PC-9 (cell line): ENCODE data around the gene RBM4B. TPM values are rescaled to one million over a fixed set of nuclear protein-coding genes. Genes with fewer than 3 reads are reported as not detected.

Experiments used
- BruUV-seq: library from RNA; stranded (reverse); fragments of 400-500 nt; replicated peaks from 2 replicates; lab custom pipeline; 2021; lab: Mats Ljungman, UMichigan
- CTCF ChIA-PET: fragments of 300-600 bp; sonication (Branson Sonifier 250); formaldehyde crosslinking; loops from one replicate; lab custom pipeline; 2022; ENCODE audit warnings: antibody characterized with exemption; lab: Charles Lee
- POLR2A ChIA-PET: fragments of 300-600 bp; sonication (Branson Sonifier 250); formaldehyde crosslinking; loops from one replicate; lab custom pipeline; 2022; ENCODE audit warnings: antibody characterized with exemption; ENCODE audit not compliant: unreplicated experiment; lab: Charles Lee
- DNase-seq, 2 experiments: peaks; one replicate each; pipeline versions ENCODE4 v3.0.0 to v3.0.0-alpha.2; 2015 to 2022; ENCODE audit warnings: mixed read lengths in 1 of 2
- H2AFZ ChIP-seq: fragments of 200-600 bp; sonication (generic); 2 replicates; pipeline ENCODE4 v1.8.1; 2017; ENCODE audit warnings: antibody characterized with exemption
- H3F3A ChIP-seq: fragments of 200-600 bp; sonication (generic); 2 replicates; pipeline ENCODE4 v1.8.1; 2017; ENCODE audit warnings: antibody characterized with exemption, mild to moderate bottlenecking, low read depth; ENCODE audit not compliant: insufficient read depth
- H3K27ac ChIP-seq: fragments of 200-600 bp; sonication (generic); 2 replicates; pipeline ENCODE4 v1.6.1; 2016; ENCODE audit warnings: mixed run types
- H3K27me3 ChIP-seq: fragments of 200-600 bp; sonication (generic); 2 replicates; pipeline ENCODE4 v1.6.1; 2016; ENCODE audit warnings: low read depth, mixed run types; ENCODE audit not compliant: insufficient read depth
- H3K36me3 ChIP-seq: fragments of 200-600 bp; sonication (generic); 2 replicates; pipeline ENCODE4 v1.6.1; 2016; ENCODE audit warnings: low read depth, mixed run types
- H3K4me1 ChIP-seq: fragments of 200-600 bp; sonication (generic); replicated peaks from 2 replicates; pipeline ENCODE4 v1.6.1; 2016; ENCODE audit warnings: mixed run types; ENCODE audit not compliant: insufficient read depth
- H3K4me2 ChIP-seq: fragments of 200-600 bp; sonication (generic); 2 replicates; pipeline ENCODE4 v1.6.1; 2017; ENCODE audit warnings: mixed run types
- H3K4me3 ChIP-seq: fragments of 200-600 bp; sonication (generic); 2 replicates; pipeline ENCODE4 v1.6.1; 2016; ENCODE audit warnings: mixed run types
- H3K79me2 ChIP-seq: fragments of 200-600 bp; sonication (generic); 2 replicates; pipeline ENCODE4 v1.6.1; 2017; ENCODE audit warnings: low read depth, mixed run types
- H3K9me2 ChIP-seq: fragments of 200-600 bp; sonication (generic); 2 replicates; pipeline ENCODE4 v1.8.1; 2017; ENCODE audit warnings: mild to moderate bottlenecking; ENCODE audit not compliant: insufficient read depth
- H3K9me3 ChIP-seq: fragments of 200-600 bp; sonication (generic); 2 replicates; pipeline ENCODE4 v1.8.1; 2016; ENCODE audit warnings: low read depth; ENCODE audit not compliant: insufficient read depth
- H4K20me1 ChIP-seq: fragments of 200-600 bp; sonication (generic); 2 replicates; pipeline ENCODE4 v1.8.1; 2017; ENCODE audit not compliant: insufficient read depth
- EZH2 ChIP-seq: fragments of 200-600 bp; sonication (generic); IDR thresholded peaks from 2 replicates; pipeline ENCODE4 v1.8.0; 2017; ENCODE audit warnings: antibody characterized with exemption, low read depth
- intact Hi-C: fragments of 100-400 bp; cut with micrococcal nuclease; formaldehyde crosslinking; loops from one replicate; pipeline ENCODE4 v1.10.0; 2022; ENCODE audit not compliant: unreplicated experiment
- total RNA-seq: library from RNA; stranded (reverse); gene quantifications from 2 replicates; pipeline ENCODE4 v1.2.3, GENCODE V29; 2021
- TF ChIP-seq, protein P1 (sequence below): fragments of 200-600 bp; sonication (generic); conservative IDR thresholded peaks from 2 replicates; pipeline ENCODE4 v1.6.1; 2017; ENCODE audit warnings: mixed run types, antibody characterized with exemption, mild to moderate bottlenecking, moderate library complexity

The RBM4B gene
- total RNA-seq, 1 experiment from 2014 or later, result 24.8 TPM

DNA sequence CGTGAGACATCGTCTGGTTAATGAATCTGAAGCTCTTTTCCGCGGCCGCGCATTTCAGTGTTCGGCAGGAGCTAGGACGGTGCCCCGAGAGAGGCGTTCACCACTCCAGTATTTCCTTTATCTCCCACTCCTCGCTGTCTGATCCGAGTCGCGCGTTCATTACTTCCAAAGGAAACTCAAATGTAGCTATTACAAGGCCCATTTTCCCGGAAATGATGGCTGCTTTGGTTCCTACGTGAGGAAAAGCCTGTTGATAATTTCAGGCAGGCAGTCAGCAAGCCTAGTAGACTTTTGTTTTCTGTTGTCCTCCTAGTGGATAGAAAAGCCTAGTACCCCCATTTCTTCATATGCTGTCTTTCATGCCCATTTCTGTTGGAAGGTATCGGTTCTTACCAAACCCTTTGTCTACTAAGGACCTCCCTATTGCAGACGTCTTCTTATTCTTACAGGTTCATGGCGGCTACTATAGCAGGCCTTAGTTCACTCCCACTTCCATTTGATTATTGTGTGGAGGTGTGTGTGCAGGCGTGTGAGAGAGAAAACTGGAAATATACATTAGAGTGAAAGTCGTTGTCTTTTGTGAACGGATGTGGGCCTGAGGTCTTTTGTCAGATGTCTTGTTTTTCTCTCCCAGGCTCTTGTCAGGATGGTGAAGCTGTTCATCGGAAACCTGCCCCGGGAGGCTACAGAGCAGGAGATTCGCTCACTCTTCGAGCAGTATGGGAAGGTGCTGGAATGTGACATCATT, 38.4 kb downstream of the RBM4B start:
- H3K9me2 ChIP-seq, result no peaks in the 10 kb centered on the region
- ChIA-PET POLR2A (interaction anchor here (0.6 to 2.1 kb wide), 3 partner anchors 23 to 113 kb away, joined by 4 to 18 read pairs (median 16); partner anchors contain the start of gene RBM14), CTCF (interaction anchor here (0.7 to 1.4 kb wide), 2 partner anchors 87 to 201 kb away, joined by 3 to 20 read pairs; partner anchors contain the start of gene MRPL11)
- H4K20me1 ChIP-seq, result peaks cover 56% of the 10 kb centered on the region
- no peak for TF ChIP-seq EZH2
- TF ChIP-seq, protein P1, sequence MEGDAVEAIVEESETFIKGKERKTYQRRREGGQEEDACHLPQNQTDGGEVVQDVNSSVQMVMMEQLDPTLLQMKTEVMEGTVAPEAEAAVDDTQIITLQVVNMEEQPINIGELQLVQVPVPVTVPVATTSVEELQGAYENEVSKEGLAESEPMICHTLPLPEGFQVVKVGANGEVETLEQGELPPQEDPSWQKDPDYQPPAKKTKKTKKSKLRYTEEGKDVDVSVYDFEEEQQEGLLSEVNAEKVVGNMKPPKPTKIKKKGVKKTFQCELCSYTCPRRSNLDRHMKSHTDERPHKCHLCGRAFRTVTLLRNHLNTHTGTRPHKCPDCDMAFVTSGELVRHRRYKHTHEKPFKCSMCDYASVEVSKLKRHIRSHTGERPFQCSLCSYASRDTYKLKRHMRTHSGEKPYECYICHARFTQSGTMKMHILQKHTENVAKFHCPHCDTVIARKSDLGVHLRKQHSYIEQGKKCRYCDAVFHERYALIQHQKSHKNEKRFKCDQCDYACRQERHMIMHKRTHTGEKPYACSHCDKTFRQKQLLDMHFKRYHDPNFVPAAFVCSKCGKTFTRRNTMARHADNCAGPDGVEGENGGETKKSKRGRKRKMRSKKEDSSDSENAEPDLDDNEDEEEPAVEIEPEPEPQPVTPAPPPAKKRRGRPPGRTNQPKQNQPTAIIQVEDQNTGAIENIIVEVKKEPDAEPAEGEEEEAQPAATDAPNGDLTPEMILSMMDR, result no peak
- peak overlapping the region; percentile 68 for H3K27ac ChIP-seq
- DNase-seq, result no peak
- peaks cover 43% of the 10 kb centered on the region for H3K36me3 ChIP-seq
- H2AFZ ChIP-seq, result peak overlapping the region; percentile 68
- peak overlapping the region; percentile 92 for H3K4me3 ChIP-seq
- peaks cover 38% of the 10 kb centered on the region for H3K4me1 ChIP-seq
- H3K79me2 ChIP-seq, result peaks cover 96% of the 10 kb centered on the region
- H3K4me2 ChIP-seq, result peak overlapping the region; percentile 87
- peaks cover 65% of the 10 kb centered on the region for H3F3A ChIP-seq
- H3K9me3 ChIP-seq, result no peaks in the 10 kb centered on the region
- no peaks in the 10 kb centered on the region for H3K27me3 ChIP-seq
- intact Hi-C loops, result no loop called here
- BruUV-seq, result TSS peak; percentile 63

DNA sequence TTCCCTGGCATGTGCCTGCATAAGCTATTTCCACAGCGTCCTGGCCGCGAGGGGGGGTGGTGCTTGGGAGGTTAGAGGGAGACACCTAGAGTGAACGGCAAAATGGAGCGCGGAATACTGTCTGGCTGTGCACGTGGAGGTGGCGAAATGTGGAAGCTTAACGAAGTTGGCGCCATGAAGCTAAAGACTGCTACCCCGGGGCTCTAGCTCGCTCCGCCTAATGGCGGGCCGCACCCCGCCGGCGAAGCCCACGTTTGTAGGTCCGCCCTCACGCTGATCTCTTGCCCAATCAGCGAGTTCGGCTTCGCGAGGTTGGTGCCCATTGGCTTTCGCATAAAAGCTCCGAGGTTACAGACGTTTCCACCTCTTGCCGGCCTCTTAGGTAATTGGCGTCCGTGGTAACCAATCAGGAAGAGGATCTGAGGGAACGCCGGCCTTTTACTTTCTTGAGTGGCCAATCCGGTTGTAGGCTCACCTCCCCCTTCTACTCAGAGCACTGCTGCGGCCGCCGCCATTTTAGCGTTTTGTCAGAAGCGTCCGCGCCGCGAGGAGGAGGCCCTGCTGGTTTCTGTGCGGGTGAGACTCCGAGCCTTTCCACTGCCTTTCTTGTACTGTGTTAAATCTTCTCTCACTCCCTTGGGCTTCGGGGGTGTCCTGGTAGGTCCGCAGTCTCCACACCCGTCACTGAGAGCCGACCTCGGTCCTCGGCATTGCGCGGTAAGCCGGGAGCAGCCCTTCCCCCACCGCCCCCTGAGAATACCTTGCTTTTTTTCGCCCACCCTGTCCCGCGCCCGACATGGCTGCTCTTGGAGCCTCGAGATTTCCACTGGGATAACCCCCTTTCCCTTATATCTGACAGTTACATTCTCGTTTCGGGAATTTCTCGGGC, 39.3 kb downstream of the RBM4B start, which contains the start of gene RBM4:
Gene RBM4 (plus strand): TSS at position 527 of the 889 bp plus-strand sequence. CDS start 1,009 bp downstream, outside the sequence.
- POLR2A ChIA-PET, result interaction anchor here (0.5 to 2.1 kb wide), 11 partner anchors 11 to 741 kb away, joined by 4 to 18 read pairs (median 7); partner anchors contain the start of genes RBM14 and RCE1
- Histone ChIP-seq H3K27me3 (no peaks in the 10 kb centered on the region), H3K27ac (peak within 1 kb of the TSS; percentile 68), H4K20me1 (peaks cover 56% of the 10 kb centered on the region), H3K36me3 (peaks cover 36% of the 10 kb centered on the region), H3K4me3 (peak within 1 kb of the TSS; percentile 92), H3K9me3 (no peaks in the 10 kb centered on the region), H3K79me2 (peaks cover 96% of the 10 kb centered on the region), H3K9me2 (no peaks in the 10 kb centered on the region), H2AFZ (peak within 1 kb of the TSS; percentile 68), H3K4me1 (peaks cover 38% of the 10 kb centered on the region), H3F3A (peaks cover 73% of the 10 kb centered on the region), H3K4me2 (peak within 1 kb of the TSS; percentile 87)
- CTCF ChIA-PET, result interaction anchor here (0.7 to 1.4 kb wide), 4 partner anchors 39 to 491 kb away, joined by 3 to 20 read pairs (median 3); partner anchors contain the start of genes MRPL11 and RBM4B
- intact Hi-C loops, result loop anchor here (1.0 kb wide), 1 partner anchor 22 kb away; the partner anchor contains the start of gene RBM14
- peak; percentile 99 to 100 for DNase-seq
- BruUV-seq, result no TSS peak
- TF ChIP-seq, protein P1, result no peak
- no peak for TF ChIP-seq EZH2
